ENCODE data around the gene RXRB.

Gene RXRB

GRCh38 chr6:33195304-33196165 lies 4.9 kb downstream of the RXRB start:
- DNase-seq, result no peak

GRCh38 chr6:33194431-33194979 lies 6.0 kb downstream of the RXRB start:
- no peak for DNase-seq

- DNase-seq, result no peak
Observed at GRCh38 chr6:33193619-33194018, 6.8 kb downstream of the RXRB start.

GRCh38 chr6:33192671-33193602 lies 7.5 kb downstream of the RXRB start:
- DNase-seq, result peak; percentile 79

- peak; percentile 54 for DNase-seq
Observed at GRCh38 chr6:33192105-33192646, 8.3 kb downstream of the RXRB start, which contains the start of gene COL11A2. Gene COL11A2 (minus strand): TSS chr6:33192467. CDS start chr6:33192240, 227 bp downstream.

- peak; percentile 76 for DNase-seq
Observed at GRCh38 chr6:33191383-33192104, 8.9 kb downstream of the RXRB start.

- DNase-seq, result peak; percentile 56
Observed at GRCh38 chr6:33190504-33191107, 9.9 kb downstream of the RXRB start.

- peak; percentile 64 for DNase-seq
Observed at GRCh38 chr6:33189625-33190448, 10.6 kb downstream of the RXRB start.

- DNase-seq, result no peak
Observed at GRCh38 chr6:33189164-33189563, 11.3 kb downstream of the RXRB start.

GRCh38 chr6:33187809-33188208 lies 12.7 kb downstream of the RXRB start:
- DNase-seq, result no peak

- no peak for DNase-seq
Observed at GRCh38 chr6:33185654-33186187, 14.7 kb downstream of the RXRB start.

- DNase-seq, result no peak
Observed at GRCh38 chr6:33185190-33185589, 15.3 kb downstream of the RXRB start.

- no peak for DNase-seq
Observed at GRCh38 chr6:33183071-33183683, 17.3 kb downstream of the RXRB start.

GRCh38 chr6:33181141-33181540 lies 19.3 kb downstream of the RXRB start:
- DNase-seq, result no peak

GRCh38 chr6:33178755-33179475 lies 21.6 kb downstream of the RXRB start:
- DNase-seq, result no peak

- DNase-seq, result peak; percentile 77
Observed at GRCh38 chr6:33177552-33178446, 22.7 kb downstream of the RXRB start.

GRCh38 chr6:33176906-33177305 lies 23.6 kb downstream of the RXRB start:
- DNase-seq, result peak; percentile 16

GRCh38 chr6:33175436-33176069 lies 24.9 kb downstream of the RXRB start:
- DNase-seq, result no peak
